A673 (cell line): ENCODE measurements around the gene RABL2A. TPM values are rescaled to one million over a fixed set of nuclear protein-coding genes. Genes with fewer than 3 reads are reported as not detected.
A peak's percentile ranks its signal among the peaks of the same experiment; 100 is the strongest.
"Not testable (repeated sequence)": the region's sequence is repeated elsewhere in the genome, so short reads cannot be mapped to it uniquely, and the experiment has no call there.

Source experiments
- BruUV-seq: library from RNA; stranded (reverse); fragments of 400-500 nt; replicated peaks from 2 replicates; lab custom pipeline; 2021; lab: Mats Ljungman, UMichigan
- CTCF ChIA-PET: fragments of 300-600 bp; sonication (Branson Sonifier 250); formaldehyde crosslinking; loops from one replicate; lab custom pipeline; 2022; ENCODE audit warnings: antibody characterized with exemption; lab: Charles Lee
- POLR2A ChIA-PET: fragments of 300-600 bp; sonication (Branson Sonifier 250); formaldehyde crosslinking; loops from one replicate; lab custom pipeline; 2022; ENCODE audit warnings: antibody characterized with exemption; ENCODE audit not compliant: low non-redundant PET; lab: Charles Lee
- DNase-seq: peaks from one replicate; pipeline ENCODE4 v3.0.0-alpha.2; 2015; ENCODE audit warnings: low spot score
- H3K27ac ChIP-seq: fragments of 200-600 bp; sonication (generic); 2 replicates; pipeline ENCODE4 v1.5.1; 2016; ENCODE audit warnings: mixed run types, low read depth, mild to moderate bottlenecking, mixed read lengths, antibody characterized with exemption, low read length; ENCODE audit not compliant: poor library complexity, severe bottlenecking
- H3K27me3 ChIP-seq: fragments of 200-600 bp; sonication (generic); replicated peaks from 2 replicates; pipeline ENCODE4 v1.6.1; 2017; ENCODE audit warnings: mixed run types, low read depth, mild to moderate bottlenecking, mixed read lengths, antibody characterized with exemption, low read length; ENCODE audit not compliant: insufficient read depth, poor library complexity
- H3K36me3 ChIP-seq: fragments of 200-600 bp; sonication (generic); 2 replicates; pipeline ENCODE4 v1.6.1; 2016; ENCODE audit warnings: mixed run types, mild to moderate bottlenecking, mixed read lengths, antibody characterized with exemption, low read length; ENCODE audit not compliant: insufficient read depth, poor library complexity, severe bottlenecking
- H3K4me1 ChIP-seq: fragments of 200-600 bp; sonication (generic); 2 replicates; pipeline ENCODE4 v1.6.1; 2017; ENCODE audit warnings: mixed run types, mild to moderate bottlenecking, mixed read lengths, antibody characterized with exemption, low read length; ENCODE audit not compliant: insufficient read depth, poor library complexity, severe bottlenecking
- H3K4me3 ChIP-seq: fragments of 200-600 bp; sonication (generic); 2 replicates; pipeline ENCODE4 v1.5.1; 2016; ENCODE audit warnings: low read depth, mixed run types, mild to moderate bottlenecking, mixed read lengths, low read length; ENCODE audit not compliant: poor library complexity, severe bottlenecking
- H3K9me3 ChIP-seq: fragments of 200-600 bp; sonication (generic); 2 replicates; pipeline ENCODE4 v1.6.1; 2016; ENCODE audit warnings: mixed run types, low read depth, mild to moderate bottlenecking, mixed read lengths, antibody characterized with exemption, low read length; ENCODE audit not compliant: poor library complexity, severe bottlenecking
- CTCF ChIP-seq: fragments of 300-800, 200-600 bp; sonication (generic); conservative IDR thresholded peaks from 2 replicates; pipeline ENCODE4 v1.5.1; 2017; ENCODE audit warnings: low read depth, mild to moderate bottlenecking, antibody characterized with exemption, low read length, moderate library complexity, mixed read lengths
- EZH2 ChIP-seq: fragments of 200-600 bp; sonication (generic); IDR thresholded peaks from 2 replicates; pipeline ENCODE4 v1.6.1; 2017; ENCODE audit warnings: borderline replicate concordance, low read depth, mild to moderate bottlenecking, mixed read lengths, antibody characterized with exemption, low read length; ENCODE audit not compliant: poor library complexity, severe bottlenecking
- intact Hi-C: fragments of 100-400 bp; cut with micrococcal nuclease; formaldehyde crosslinking; loops from one replicate; pipeline ENCODE4 v1.10.0; 2022; ENCODE audit not compliant: unreplicated experiment
- total RNA-seq: library from RNA; stranded (reverse); gene quantifications from 2 replicates; pipeline ENCODE4 v1.2.3, GENCODE V29; 2021

The RABL2A gene
- total RNA-seq, 1 experiment from 2014 or later: 17.8 TPM

GRCh38 chr2:113598180-113598579 lies 28.9 kb upstream of the RABL2A start:
- CTCF ChIA-PET, H3K27ac ChIP-seq, H3K36me3 ChIP-seq, H3K9me3 ChIP-seq, H3K4me1 ChIP-seq, DNase-seq, intact Hi-C loops, H3K27me3 ChIP-seq, BruUV-seq, H3K4me3 ChIP-seq, POLR2A ChIA-PET: not testable (repeated sequence)

- H3K36me3 ChIP-seq, intact Hi-C loops, DNase-seq, H3K4me3 ChIP-seq, H3K4me1 ChIP-seq, BruUV-seq, H3K27me3 ChIP-seq, POLR2A ChIA-PET, H3K9me3 ChIP-seq, CTCF ChIA-PET, H3K27ac ChIP-seq: not testable (repeated sequence)
Observed at GRCh38 chr2:113598738-113599137, 28.3 kb upstream of the RABL2A start.

DNA sequence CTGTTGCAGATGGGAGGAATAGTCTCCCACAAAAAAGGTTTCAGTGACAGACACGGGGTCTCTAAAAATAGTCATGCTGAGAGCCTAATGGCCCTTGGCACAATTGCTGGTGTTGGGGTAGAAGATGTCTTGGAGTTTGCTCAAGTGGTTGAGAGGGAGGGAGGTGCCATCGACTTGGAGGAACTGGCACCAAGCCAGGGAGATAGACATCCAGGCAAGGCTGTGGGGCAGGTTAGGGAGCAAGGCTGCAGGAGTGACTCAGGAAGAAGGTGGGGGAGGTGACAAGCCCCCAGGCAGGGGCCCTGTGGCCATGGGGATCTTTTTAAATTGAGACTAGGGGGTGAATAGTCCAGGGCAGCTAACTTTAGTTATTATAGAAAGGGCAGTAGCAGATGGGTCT lies 27.9 kb upstream of the RABL2A start:
- H3K4me1 ChIP-seq, H3K4me3 ChIP-seq, H3K27me3 ChIP-seq, intact Hi-C loops, BruUV-seq, H3K27ac ChIP-seq, DNase-seq, CTCF ChIA-PET, H3K36me3 ChIP-seq, H3K9me3 ChIP-seq, POLR2A ChIA-PET: not testable (repeated sequence)

DNA sequence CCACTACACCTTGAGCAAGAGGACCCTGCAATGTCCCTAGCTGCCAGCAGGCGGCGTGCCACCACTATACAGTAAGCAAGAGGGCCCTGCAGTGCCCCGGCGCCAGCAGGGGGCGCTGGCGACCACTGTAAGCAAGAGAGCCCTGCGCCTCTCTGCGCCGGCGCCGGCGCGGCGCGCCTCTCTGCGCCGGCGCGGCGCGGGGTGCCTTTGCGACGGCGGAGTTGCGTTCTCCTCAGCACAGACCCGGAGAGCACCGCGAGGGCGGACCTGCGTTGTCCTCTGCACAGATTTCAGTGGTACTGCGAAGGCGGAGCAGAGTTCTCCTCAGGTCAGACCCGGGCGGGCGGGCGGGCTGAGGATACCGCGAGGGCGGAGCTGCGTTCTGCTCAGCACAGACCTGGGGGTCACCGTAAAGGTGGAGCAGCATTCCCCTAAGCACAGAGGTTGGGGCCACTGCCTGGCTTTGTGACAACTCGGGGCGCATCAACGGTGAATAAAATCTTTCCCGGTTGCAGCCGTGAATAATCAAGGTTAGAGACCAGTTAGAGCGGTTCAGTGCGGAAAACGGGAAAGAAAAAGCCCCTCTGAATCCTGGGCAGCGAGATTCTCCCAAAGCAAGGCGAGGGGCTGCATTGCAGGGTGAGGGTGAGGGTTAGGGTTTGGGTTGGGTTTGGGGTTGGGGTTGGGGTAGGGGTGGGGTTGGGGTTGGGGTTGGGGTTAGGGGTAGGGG lies 24.9 kb upstream of the RABL2A start:
- CTCF ChIA-PET: interaction anchor here (0.7 kb wide), 1 partner anchor 367 kb away, joined by 4 read pairs; no protein-coding TSS in a partner anchor
- H3K36me3 ChIP-seq, H3K4me1 ChIP-seq, H3K27me3 ChIP-seq, BruUV-seq, POLR2A ChIA-PET, H3K9me3 ChIP-seq, H3K27ac ChIP-seq, H3K4me3 ChIP-seq: not testable (repeated sequence)
- peak; percentile 39 for DNase-seq
- intact Hi-C loops: loop anchor here (5.0 kb wide), 1 partner anchor 100 kb away; no protein-coding TSS in a partner anchor

GRCh38 chr2:113602869-113603466 lies 24.1 kb upstream of the RABL2A start:
- intact Hi-C loops: loop anchor here (5.0 kb wide), 1 partner anchor 99 kb away; no protein-coding TSS in a partner anchor
- Histone ChIP-seq H3K27me3 (no peaks in the 10 kb centered on the region), H3K4me3 (peak overlapping the region; percentile 54), H3K36me3 (no peaks in the 10 kb centered on the region), H3K9me3 (no peaks in the 10 kb centered on the region), H3K27ac (peak overlapping the region; percentile 50), H3K4me1 (no peaks in the 10 kb centered on the region)
- no peak for TF ChIP-seq CTCF
- TF ChIP-seq EZH2: no peak
- BruUV-seq: no TSS peak
- ChIA-PET CTCF (no interaction called here), POLR2A (no interaction called here)
- DNase-seq: no peak

GRCh38 chr2:113603467-113604084 lies 23.5 kb upstream of the RABL2A start:
- Histone ChIP-seq H3K4me3 (peak overlapping the region; percentile 54), H3K27ac (peak overlapping the region; percentile 86)
- POLR2A ChIA-PET, H3K4me1 ChIP-seq, CTCF ChIA-PET, H3K36me3 ChIP-seq, H3K27me3 ChIP-seq, BruUV-seq, H3K9me3 ChIP-seq: not testable (repeated sequence)
- DNase-seq: peak; percentile 90
- intact Hi-C loops: loop anchor here (5.0 kb wide), 1 partner anchor 99 kb away; no protein-coding TSS in a partner anchor
